AG04449 (cell line): ENCODE data around the gene ZNF33B.
"Not testable (repeated sequence)": the region's sequence is repeated elsewhere in the genome, so short reads cannot be mapped to it uniquely, and the experiment has no call there.

Source experiments
- CTCF ChIA-PET: fragments of 350-600 bp; formaldehyde crosslinking; extraction: SDS; loops from one replicate; lab custom pipeline; 2021; ENCODE audit warnings: antibody characterized with exemption; lab: Yijun Ruan, JAX
- POLR2A ChIA-PET: fragments of 400-600, 350-600 bp; formaldehyde crosslinking; extraction: SDS; loops from one replicate; lab custom pipeline; 2020; ENCODE audit warnings: antibody characterized with exemption, inconsistent platforms; lab: Yijun Ruan, JAX
- DNase-seq: peaks from one replicate; pipeline ENCODE4 v3.0.0-alpha.2; 2010; ENCODE audit warnings: low read depth, low spot score
- H3K4me3 ChIP-seq: 2 replicates; pipeline ENCODE4 v1.5.1; 2011; ENCODE audit warnings: low read depth, mild to moderate bottlenecking, control low read depth, low read length
- CTCF ChIP-seq: IDR thresholded peaks from one replicate; pipeline ENCODE4 v1.5.1; 2011; ENCODE audit warnings: mild to moderate bottlenecking, moderate library complexity, low read length, control low read depth, inconsistent platforms; ENCODE audit not compliant: insufficient read depth; ENCODE audit errors: missing control alignments

The ZNF33B gene

GRCh38 chr10:42638055-42638820, at the start of gene ZNF33B:
ZNF33B (minus strand) TSS chr10:42638570; CDS start chr10:42636928, 1,642 bp downstream.
- CTCF ChIA-PET = no interaction called here
- TF ChIP-seq CTCF = no peak
- POLR2A ChIA-PET = no interaction called here

GRCh38 chr10:42684517-42684916, 46.1 kb upstream of the ZNF33B start:
- ChIA-PET POLR2A (no interaction called here), CTCF (no interaction called here)
- TF ChIP-seq CTCF = no peak
- DNase-seq = no peak
- no peak overlapping the region for H3K4me3 ChIP-seq

More at GRCh38 chr10:42638055-42638820, at the start of gene ZNF33B:
- DNase-seq = peak; percentile 41
- peak within 1 kb of the TSS; percentile 82 for H3K4me3 ChIP-seq

- H3K4me3 ChIP-seq = no peak overlapping the region
- ChIA-PET POLR2A (no interaction called here), CTCF (no interaction called here)
- no peak for DNase-seq
- no peak for TF ChIP-seq CTCF
These were observed 41.9 kb upstream of the ZNF33B start for GRCh38 chr10:42680267-42680666.

GRCh38 chr10:42665181-42665979, 27.0 kb upstream of the ZNF33B start:
- H3K4me3 ChIP-seq, DNase-seq, CTCF ChIA-PET, POLR2A ChIA-PET: not testable (repeated sequence)

GRCh38 chr10:42654419-42654818, 16.0 kb upstream of the ZNF33B start:
- ChIA-PET POLR2A (no interaction called here), CTCF (no interaction called here)
- no peak overlapping the region for H3K4me3 ChIP-seq
- DNase-seq = no peak
- TF ChIP-seq CTCF = no peak

GRCh38 chr10:42652858-42653257, 14.5 kb upstream of the ZNF33B start:
- no peak for TF ChIP-seq CTCF
- POLR2A ChIA-PET = no interaction called here
- H3K4me3 ChIP-seq = no peak overlapping the region
- DNase-seq = no peak
- CTCF ChIA-PET = no interaction called here
